Ovary (tissue), 3 donors: Measurements from ENCODE around the gene PSMD14.

Experiments used
- CTCF ChIP-seq, 3 donors: fragments of 450-650 bp in 2 of 3; fragments of 200-600 bp in 1 of 3; IDR thresholded peaks; one replicate each; pipeline versions ENCODE4 v1.5.1 to v1.8.0; 2016 to 2022; ENCODE audit warnings: antibody characterized with exemption in 3 of 3, mild to moderate bottlenecking in 1 of 3
- POLR2A ChIP-seq: fragments of 450-650 bp; IDR thresholded peaks from one replicate; pipeline ENCODE4 v1.6.1; 2017; ENCODE audit warnings: antibody characterized with exemption, mild to moderate bottlenecking, moderate library complexity
- donor health status: DM: no; HTN: no; CAD: no.

- TF ChIP-seq CTCF (IDR thresholded peaks at IDR 0.05), result no peak
- TF ChIP-seq POLR2A, result no peak
Measured at GRCh38 chr2:161415987-161416707, 107.9 kb downstream of the PSMD14 start, which contains the start of gene TBR1.
